HCT116 (cell line): Measurements from ENCODE around the gene DNM3. TPM values are rescaled to one million over a fixed set of nuclear protein-coding genes. Genes with fewer than 3 reads are reported as not detected.

ENCODE experiments used
- ATAC-seq: fragments of 200-7000 bp; cut with Tn5 transposase; 2 replicates; pipeline ENCODE4 v1.9.1; 2020; ENCODE audit warnings: mild to moderate bottlenecking, moderate library complexity
- BruUV-seq: library from RNA; stranded (reverse); fragments of 400-500 nt; replicated peaks from 2 replicates; lab custom pipeline; 2021; lab: Mats Ljungman, UMichigan
- CTCF ChIA-PET: fragments of 300-600 bp; sonication (Branson Sonifier 250); formaldehyde crosslinking; loops from one replicate; lab custom pipeline; 2021; ENCODE audit warnings: antibody characterized with exemption; lab: Charles Lee
- POLR2A ChIA-PET: fragments of 300-600, 350-600 bp; sonication (Branson Sonifier 250); formaldehyde crosslinking; loops from one replicate; lab custom pipeline; 2021; ENCODE audit warnings: antibody characterized with exemption; lab: Charles Lee
- RAD21 ChIA-PET, 2 experiments: fragments of 300-600 bp; sonication (Branson Sonifier 250); formaldehyde crosslinking; loops; one replicate each; lab custom pipeline; 2023; ENCODE audit warnings: low total read pairs in 2 of 2; ENCODE audit not compliant: uncharacterized antibody in 2 of 2, unreplicated experiment in 2 of 2, low non-redundant PET in 1 of 2; lab: Charles Lee
- DNase-seq: peaks from one replicate; pipeline ENCODE4 v3.0.0-alpha.2; 2010; ENCODE audit warnings: low read depth, low spot score
- H2AFZ ChIP-seq: fragments of 200-600 bp; shearing (Covaris generic), sonication (generic); 2 replicates; pipeline ENCODE4 v1.6.1; 2017; ENCODE audit warnings: low read depth, mixed run types, mixed read lengths, antibody characterized with exemption, low read length; ENCODE audit not compliant: poor library complexity, severe bottlenecking
- H3K27ac ChIP-seq: 2 replicates; pipeline ENCODE4 v1.5.1; 2012; ENCODE audit warnings: low read depth, low read length
- H3K27me3 ChIP-seq: fragments of 200-600 bp; sonication (generic); 2 replicates; pipeline ENCODE4 v1.6.1; 2016; ENCODE audit warnings: mixed run types, low read length, mixed read lengths; ENCODE audit not compliant: insufficient read depth
- H3K36me3 ChIP-seq, 2 experiments: fragments of 200-500 bp in 1 of 2; fragments of 200-600 bp in 1 of 2; sonication (Bioruptor generic) in 1 of 2; sonication (generic) in 1 of 2; 2 replicates each; pipeline versions ENCODE4 v1.5.1 to v1.6.1; 2014 to 2016; ENCODE audit warnings: low read length in 2 of 2, inconsistent platforms in 1 of 2, mixed read lengths in 1 of 2, mixed run types in 1 of 2; ENCODE audit not compliant: insufficient read depth in 2 of 2, control insufficient read depth in 1 of 2
- H3K4me1 ChIP-seq, 2 experiments: fragments of 200-600 bp in 1 of 2; sonication (generic) in 1 of 2; 2 replicates each; pipeline versions ENCODE4 v1.5.1 to v1.6.1; 2012 to 2017; ENCODE audit warnings: low read length in 2 of 2, inconsistent platforms in 1 of 2, mild to moderate bottlenecking in 1 of 2, mixed read lengths in 1 of 2, mixed run types in 1 of 2, moderate library complexity in 1 of 2; ENCODE audit not compliant: insufficient read depth in 2 of 2, control insufficient read depth in 1 of 2
- H3K4me2 ChIP-seq: fragments of 200-600 bp; sonication (generic); 2 replicates; pipeline ENCODE4 v1.6.1; 2017; ENCODE audit warnings: mixed run types, low read length, mixed read lengths
- H3K4me3 ChIP-seq, 2 experiments: fragments of 200-600 bp in 1 of 2; sonication (generic) in 1 of 2; replicated peaks in 1 of 2; 2 replicates each; pipeline ENCODE4 v1.5.1; 2011 to 2016; ENCODE audit warnings: low read length in 2 of 2, control low read depth in 1 of 2, low read depth in 1 of 2, mild to moderate bottlenecking in 1 of 2, mixed read lengths in 1 of 2, mixed run types in 1 of 2
- H3K79me2 ChIP-seq: fragments of 200-600 bp; sonication (generic); 2 replicates; pipeline ENCODE4 v1.6.1; 2017; ENCODE audit warnings: mild to moderate bottlenecking, mixed run types, low read length, moderate library complexity, mixed read lengths; ENCODE audit not compliant: insufficient read depth
- H3K9ac ChIP-seq: fragments of 200-600 bp; sonication (generic); 2 replicates; pipeline ENCODE4 v1.6.1; 2016; ENCODE audit warnings: low read length, mixed read lengths
- H3K9me2 ChIP-seq: fragments of 200-600 bp; sonication (generic), shearing (Covaris generic); 2 replicates; pipeline ENCODE4 v1.6.1; 2017; ENCODE audit warnings: mixed run types, mild to moderate bottlenecking, moderate library complexity; ENCODE audit not compliant: insufficient read depth
- H3K9me3 ChIP-seq, 2 experiments: fragments of 200-500 bp in 1 of 2; fragments of 200-600 bp in 1 of 2; sonication (Bioruptor generic) in 1 of 2; sonication (generic) in 1 of 2; 2 replicates each; pipeline ENCODE4 v1.6.1; 2014 to 2017; ENCODE audit warnings: low read length in 2 of 2, mixed read lengths in 2 of 2, inconsistent platforms in 1 of 2, low read depth in 1 of 2, mild to moderate bottlenecking in 1 of 2, mixed run types in 1 of 2, moderate library complexity in 1 of 2; ENCODE audit not compliant: control insufficient read depth in 1 of 2, insufficient read depth in 1 of 2
- H4K20me1 ChIP-seq: fragments of 200-600 bp; sonication (generic), shearing (Covaris generic); 2 replicates; pipeline ENCODE4 v1.6.1; 2017; ENCODE audit warnings: mixed run types, mild to moderate bottlenecking, moderate library complexity; ENCODE audit not compliant: insufficient read depth
- ATF3 ChIP-seq: IDR thresholded peaks from 2 replicates; pipeline ENCODE4 v1.6.1; 2012
- CBX3 ChIP-seq: IDR thresholded peaks from 2 replicates; pipeline ENCODE4 v1.6.1; 2012; ENCODE audit warnings: low read depth
- CEBPB ChIP-seq: IDR thresholded peaks from 2 replicates; pipeline ENCODE4 v1.6.1; 2012; ENCODE audit warnings: low read depth
- EGR1 ChIP-seq: IDR thresholded peaks from 2 replicates; pipeline ENCODE4 v1.6.1; 2012; ENCODE audit warnings: low read depth
- ELF1 ChIP-seq: IDR thresholded peaks from 2 replicates; pipeline ENCODE4 v1.6.1; 2012; ENCODE audit warnings: low read depth, borderline replicate concordance
- EZH2 ChIP-seq: fragments of 200-600 bp; sonication (generic); IDR thresholded peaks from 2 replicates; pipeline ENCODE4 v1.6.1; 2017; ENCODE audit warnings: antibody characterized with exemption, mixed run types
- POLR2A ChIP-seq: IDR thresholded peaks from 2 replicates; pipeline ENCODE4 v1.7.0; 2011; ENCODE audit warnings: borderline replicate concordance; ENCODE audit not compliant: insufficient read depth, insufficient read length; ENCODE audit errors: extremely low read depth
- POLR2AphosphoS5 ChIP-seq: IDR thresholded peaks from 2 replicates; pipeline ENCODE4 v1.6.1; 2011; ENCODE audit warnings: mild to moderate bottlenecking, low read depth, low read length, moderate library complexity
- RAD21 ChIP-seq: IDR thresholded peaks from 2 replicates; pipeline ENCODE4 v1.6.1; 2012; ENCODE audit warnings: low read depth, mild to moderate bottlenecking
- SP1 ChIP-seq: IDR thresholded peaks from 2 replicates; pipeline ENCODE4 v1.6.1; 2012; ENCODE audit warnings: low read depth
- SRF ChIP-seq: IDR thresholded peaks from 2 replicates; pipeline ENCODE4 v1.6.1; 2012; ENCODE audit warnings: low read depth
- TCF7L2 ChIP-seq: IDR thresholded peaks from 2 replicates; pipeline ENCODE4 v1.7.0; 2011; ENCODE audit warnings: borderline replicate concordance, inconsistent platforms; ENCODE audit not compliant: insufficient read depth, insufficient read length; ENCODE audit errors: extremely low read depth
- ZBTB33 ChIP-seq: IDR thresholded peaks from 2 replicates; pipeline ENCODE4 v1.6.1; 2011; ENCODE audit warnings: mild to moderate bottlenecking, low read length, moderate library complexity; ENCODE audit not compliant: insufficient replicate concordance; ENCODE audit errors: extremely low read depth
- ZFX ChIP-seq: fragments of 450-650 bp; IDR thresholded peaks from 2 replicates; pipeline ENCODE4 v1.6.1; 2017
- intact Hi-C: fragments of 100-400 bp; cut with micrococcal nuclease; formaldehyde crosslinking; loops from 2 replicates; pipeline ENCODE4 v1.10.0; 2022
- total RNA-seq: library from RNA; stranded (reverse); gene quantifications from one replicate; pipeline ENCODE4 v1.2.1, GENCODE V29; 2021; ENCODE audit not compliant: unreplicated experiment
- TF ChIP-seq, protein P1 (sequence below), 3 experiments: fragments of 200-600 bp in 1 of 3; sonication (generic) in 1 of 3; IDR thresholded peaks in 2 of 3; conservative IDR thresholded peaks in 1 of 3; 2 replicates each; pipeline ENCODE4 v1.5.1; 2012 to 2017; ENCODE audit warnings: low read depth in 2 of 3, low read length in 2 of 3, antibody characterized with exemption in 1 of 3, borderline replicate concordance in 1 of 3, control low read depth in 1 of 3, mild to moderate bottlenecking in 1 of 3, mixed read lengths in 1 of 3, mixed run types in 1 of 3, moderate library complexity in 1 of 3; ENCODE audit not compliant: insufficient read depth in 1 of 3

DNM3 gene
- total RNA-seq, 1 experiment from 2014 or later, result 3.1 TPM

DNA sequence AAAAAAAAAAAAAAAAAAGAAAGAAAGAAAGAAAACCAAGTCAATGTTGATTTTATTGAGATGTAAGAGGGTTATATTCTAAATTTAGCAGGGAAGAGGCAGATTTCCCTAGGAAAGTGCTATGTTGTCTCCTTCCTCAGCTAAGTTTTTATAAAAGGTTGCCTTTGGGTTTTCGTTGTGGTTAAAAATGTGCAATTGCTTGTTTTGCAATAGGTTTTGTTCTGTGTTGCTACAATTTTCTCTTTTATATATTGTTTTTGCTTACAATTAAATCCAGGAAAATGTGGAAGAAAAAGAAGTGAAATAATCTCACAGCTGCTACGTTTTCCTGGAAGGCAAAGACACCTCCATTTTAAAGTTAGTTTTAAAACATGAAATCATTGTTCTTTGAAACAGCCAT lies 442.5 kb downstream of the DNM3 start:
- Histone ChIP-seq H2AFZ (no peak overlapping the region), H3K9me2 (no peaks in the 10 kb centered on the region), H3K79me2 (no peaks in the 10 kb centered on the region), H3K36me3 (no peaks in the 10 kb centered on the region), H3K9ac (no peak overlapping the region), H3K27ac (no peak overlapping the region), H3K4me2 (no peak overlapping the region), H3K9me3 (no peaks in the 10 kb centered on the region), H3K27me3 (no peaks in the 10 kb centered on the region), H4K20me1 (no peaks in the 10 kb centered on the region), H3K4me3 (no peak overlapping the region), H3K4me1 (peaks cover 0 to 2% of the 10 kb centered on the region in 2 experiments; a peak in 1 of 4 replicates)
- TF ChIP-seq EZH2 (no peak), RAD21 (no peak), ZFX (no peak), POLR2A (no peak), CBX3 (no peak), TCF7L2 (no peak), ATF3 (no peak), ZBTB33 (no peak), SRF (no peak), ELF1 (no peak), POLR2AphosphoS5 (no peak), EGR1 (no peak), SP1 (no peak), CEBPB (no peak)
- TF ChIP-seq, protein P1, sequence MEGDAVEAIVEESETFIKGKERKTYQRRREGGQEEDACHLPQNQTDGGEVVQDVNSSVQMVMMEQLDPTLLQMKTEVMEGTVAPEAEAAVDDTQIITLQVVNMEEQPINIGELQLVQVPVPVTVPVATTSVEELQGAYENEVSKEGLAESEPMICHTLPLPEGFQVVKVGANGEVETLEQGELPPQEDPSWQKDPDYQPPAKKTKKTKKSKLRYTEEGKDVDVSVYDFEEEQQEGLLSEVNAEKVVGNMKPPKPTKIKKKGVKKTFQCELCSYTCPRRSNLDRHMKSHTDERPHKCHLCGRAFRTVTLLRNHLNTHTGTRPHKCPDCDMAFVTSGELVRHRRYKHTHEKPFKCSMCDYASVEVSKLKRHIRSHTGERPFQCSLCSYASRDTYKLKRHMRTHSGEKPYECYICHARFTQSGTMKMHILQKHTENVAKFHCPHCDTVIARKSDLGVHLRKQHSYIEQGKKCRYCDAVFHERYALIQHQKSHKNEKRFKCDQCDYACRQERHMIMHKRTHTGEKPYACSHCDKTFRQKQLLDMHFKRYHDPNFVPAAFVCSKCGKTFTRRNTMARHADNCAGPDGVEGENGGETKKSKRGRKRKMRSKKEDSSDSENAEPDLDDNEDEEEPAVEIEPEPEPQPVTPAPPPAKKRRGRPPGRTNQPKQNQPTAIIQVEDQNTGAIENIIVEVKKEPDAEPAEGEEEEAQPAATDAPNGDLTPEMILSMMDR (IDR thresholded peaks at IDR 0.05 in 2 of 3, conservative IDR thresholded peaks at IDR 0.05 in 1 of 3; ENCODE audit: borderline replicate concordance in 1 of 3, insufficient read depth in 1 of 3, low read depth in 2 of 3, low read length in 2 of 3), result no peak
- POLR2A ChIA-PET, result no interaction called here
- CTCF ChIA-PET, result no interaction called here
- no TSS peak for BruUV-seq
- ATAC-seq, result no peak
- DNase-seq, result no peak
- RAD21 ChIA-PET, result no interaction called here
- intact Hi-C loops, result no loop called here
